Fibroblast of skin of scalp (primary cell): Measurements from ENCODE around the gene HTT.
A peak's percentile ranks its signal among the peaks of the same experiment; 100 is the strongest.

Experiments used
- DNase-seq: peaks from one replicate; pipeline ENCODE4 v3.0.0-alpha.2; 2013

HTT gene

GRCh38 chr4:3176367-3177229, 102.1 kb downstream of the HTT start:
- no peak for DNase-seq

GRCh38 chr4:3177426-3177825, 102.9 kb downstream of the HTT start:
- no peak for DNase-seq

GRCh38 chr4:3177905-3178304, 103.4 kb downstream of the HTT start:
- no peak for DNase-seq

DNA sequence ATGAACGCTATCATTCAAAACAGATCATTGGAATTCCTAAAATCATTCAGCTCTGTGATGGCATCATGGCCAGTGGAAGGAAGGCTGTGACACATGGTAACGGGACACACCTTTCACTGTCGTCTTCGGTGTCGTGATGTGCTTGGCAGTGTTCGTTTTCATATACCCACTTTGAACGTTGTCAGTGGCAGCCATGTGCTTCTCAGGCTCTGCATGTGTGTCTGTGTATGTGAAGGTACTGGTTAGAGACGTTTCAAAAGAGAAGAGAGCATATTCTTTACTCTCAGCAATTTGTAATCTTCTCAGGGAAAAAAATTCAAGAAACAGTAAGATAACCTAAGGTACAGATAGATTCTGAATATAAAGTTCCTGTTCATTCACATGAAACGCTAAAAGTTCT, 103.9 kb downstream of the HTT start:
- DNase-seq = no peak

GRCh38 chr4:3179126-3179706, 104.7 kb downstream of the HTT start:
- DNase-seq = no peak

DNA sequence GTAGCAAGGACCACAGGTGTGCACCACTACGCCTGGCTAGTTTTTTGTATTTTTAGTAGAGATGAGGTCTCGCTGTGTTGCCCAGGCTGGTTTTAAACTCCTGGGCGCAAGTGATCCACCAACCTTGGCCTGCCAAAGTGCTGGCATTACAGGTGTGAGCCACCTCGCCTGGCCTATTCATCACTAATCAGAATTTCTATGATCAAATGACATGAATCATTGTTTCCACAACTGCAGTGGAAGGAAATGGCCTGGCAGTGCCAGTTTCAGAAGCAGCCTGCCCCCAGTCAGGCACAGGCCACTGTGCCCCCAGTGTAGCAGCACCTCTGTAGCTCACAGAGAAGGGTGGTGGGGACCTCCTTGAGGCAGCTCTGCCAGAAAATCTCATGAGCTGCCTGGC, 108.5 kb downstream of the HTT start:
- no peak for DNase-seq

- no peak for DNase-seq
Measured at GRCh38 chr4:3184725-3185124, 110.2 kb downstream of the HTT start.

- DNase-seq = peak; percentile 14
Measured at GRCh38 chr4:3186609-3187008, 112.1 kb downstream of the HTT start.

- DNase-seq = no peak
Measured at GRCh38 chr4:3188118-3188517, 113.6 kb downstream of the HTT start.

- DNase-seq = no peak
Measured at GRCh38 chr4:3189459-3189858, 115.0 kb downstream of the HTT start.

GRCh38 chr4:3190549-3190948, 116.1 kb downstream of the HTT start:
- DNase-seq = no peak

- no peak for DNase-seq
Measured at GRCh38 chr4:3192188-3192587, 117.7 kb downstream of the HTT start.

DNA sequence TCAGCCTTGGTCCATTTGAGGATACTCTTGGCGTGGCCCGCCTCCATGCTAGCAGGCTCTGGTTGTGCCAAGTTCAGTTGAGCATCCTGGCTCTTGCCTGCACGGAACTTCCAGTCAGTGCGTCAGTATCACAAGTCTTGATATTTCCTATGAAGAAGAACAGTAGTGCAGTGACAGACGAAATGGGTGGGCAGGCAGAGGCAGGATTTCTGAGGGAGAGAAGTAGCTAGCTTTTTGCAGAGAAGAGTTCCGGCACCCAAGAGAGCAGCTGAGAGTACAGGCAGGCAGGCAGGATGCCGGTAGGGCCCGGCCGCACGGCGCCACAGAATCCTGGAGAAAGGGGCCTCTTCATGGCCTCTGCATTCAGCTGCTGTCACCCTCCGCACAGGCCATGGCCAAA, 118.3 kb downstream of the HTT start:
- no peak for DNase-seq

GRCh38 chr4:3193531-3194203, 119.2 kb downstream of the HTT start:
- no peak for DNase-seq

- no peak for DNase-seq
Measured at GRCh38 chr4:3196670-3197359, 122.3 kb downstream of the HTT start.

DNA sequence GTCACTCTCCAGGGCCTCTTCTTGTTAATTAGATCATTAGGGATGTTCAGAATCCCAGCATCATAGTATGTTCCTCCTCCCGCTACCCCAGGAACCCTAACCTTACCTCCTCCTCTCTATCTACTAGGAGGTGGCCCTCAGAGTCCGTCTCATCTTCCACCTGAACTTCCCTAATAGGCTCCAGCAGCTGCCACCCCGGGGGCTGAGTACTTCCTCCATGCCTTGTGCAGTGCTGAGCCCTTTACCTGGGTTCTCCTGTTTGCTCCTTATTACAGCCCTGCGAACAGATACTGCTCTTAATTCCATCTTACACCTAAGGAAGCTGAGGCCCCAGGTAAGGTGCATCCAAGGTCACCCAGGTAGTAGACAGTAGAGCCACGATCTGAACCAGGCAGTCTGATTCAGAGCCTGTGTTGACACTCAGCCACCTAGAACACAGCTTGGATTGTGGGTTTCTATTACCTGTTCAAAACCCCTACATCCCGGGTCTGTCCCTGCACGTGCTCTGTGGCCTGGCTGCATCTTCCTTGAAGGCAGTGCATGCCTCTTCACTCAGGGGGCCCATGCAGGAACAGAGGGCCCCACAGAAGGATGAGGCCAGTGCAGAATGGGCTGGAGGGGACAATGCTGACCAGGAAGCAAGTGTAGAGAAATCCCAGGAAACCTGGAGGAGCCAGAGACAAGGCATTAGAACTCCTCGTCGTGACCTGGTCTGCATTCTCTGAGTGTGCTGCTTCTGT, 123.1 kb downstream of the HTT start:
- no peak for DNase-seq

DNA sequence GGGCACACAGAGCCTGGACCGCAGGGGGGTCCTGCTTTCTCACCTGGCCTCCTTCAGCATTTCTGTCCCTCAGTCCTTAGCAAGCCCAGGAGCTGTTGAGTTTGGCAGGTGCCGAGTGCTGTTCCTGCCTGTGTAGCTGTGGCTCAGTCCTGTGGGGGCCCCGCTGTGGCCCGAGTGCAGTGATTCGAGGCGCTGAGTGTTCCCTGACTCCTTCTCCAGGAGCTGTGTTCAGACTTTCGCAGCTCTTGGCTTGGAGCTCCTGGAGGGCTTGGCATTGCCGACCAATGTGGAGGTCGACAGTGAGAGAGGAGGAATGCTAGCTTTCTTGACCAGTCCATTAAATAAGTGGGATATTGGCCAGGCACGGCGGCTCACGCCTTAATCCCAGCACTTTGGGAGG, 124.4 kb downstream of the HTT start:
- DNase-seq = no peak

- DNase-seq = peak; percentile 16
Measured at GRCh38 chr4:3199653-3200422, 125.4 kb downstream of the HTT start.

GRCh38 chr4:3200423-3201090, 126.1 kb downstream of the HTT start:
- DNase-seq = no peak

DNA sequence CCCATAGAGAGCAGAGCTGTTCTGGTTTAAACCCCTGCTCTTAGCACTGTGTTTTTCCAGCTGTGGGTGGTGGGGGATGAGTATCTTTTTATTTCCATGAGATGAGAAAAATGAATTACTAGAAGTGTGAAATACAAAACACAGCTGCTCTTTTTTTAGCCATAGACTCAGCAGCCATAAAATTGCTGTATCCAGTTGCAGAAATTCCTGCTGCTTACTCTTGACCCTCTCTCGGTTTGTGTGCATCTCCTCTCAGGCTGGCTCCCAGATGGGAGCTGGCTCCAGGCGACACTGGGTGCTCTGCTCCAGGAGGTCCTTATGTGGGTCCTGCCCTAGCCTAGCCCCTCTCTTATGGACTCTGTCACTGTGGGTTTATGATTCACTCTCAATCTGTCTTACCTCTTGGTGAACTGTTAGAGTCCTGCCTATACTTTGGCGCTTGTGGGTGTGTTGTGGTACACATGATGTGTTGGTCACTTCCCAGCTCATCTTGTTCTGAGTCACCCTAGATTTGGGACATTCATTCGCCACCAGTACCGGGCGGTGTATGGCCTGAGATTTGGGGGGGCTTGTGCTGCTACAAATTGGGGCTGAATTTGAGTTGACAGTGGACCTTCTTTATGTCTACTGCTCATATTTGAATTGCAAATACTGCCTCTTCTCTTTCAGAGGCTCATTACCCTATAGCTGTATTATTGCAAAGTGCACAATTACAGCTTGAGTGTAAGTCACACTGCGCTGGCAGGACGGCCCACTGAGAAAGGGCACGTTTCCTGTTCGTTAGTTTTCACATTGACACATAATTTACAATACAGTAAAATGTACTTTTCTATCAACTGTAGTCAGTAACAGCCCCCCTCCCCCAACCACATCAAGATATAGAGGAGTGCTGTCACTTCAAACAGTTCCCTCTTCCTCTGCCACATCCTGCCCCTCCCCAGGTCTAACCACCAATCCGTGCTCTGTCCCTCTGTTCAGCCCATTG, 127.5 kb downstream of the HTT start:
- DNase-seq = peak; percentile 8
